ENCODE results near the gene FAM83D. TPM values are rescaled to one million over a fixed set of nuclear protein-coding genes. Genes with fewer than 3 reads are reported as not detected.

The FAM83D gene
- total and polyA plus RNA-seq, 2 of the 4 experiments (the other 2 are of a cell fraction) = 20.4 to 26.4 TPM

GRCh38 chr20:38987777-38988176 is 61.6 kb downstream of the FAM83D start:
- H3K4me3 ChIP-seq (ENCODE audit: insufficient read depth, low read depth, low read length) = no peak overlapping the region
- ATAC-seq (ENCODE audit: low read depth) (no peak), DNase-seq (no peak)
- no peak overlapping the region for H3K4me2 ChIP-seq (ENCODE audit: low read depth, low read length)
- no peak overlapping the region for H4K91ac ChIP-seq (ENCODE audit: insufficient read depth, low read depth, low read length)
- no peak overlapping the region for H3K4ac ChIP-seq (ENCODE audit: low read depth, low read length)
- no peak overlapping the region for H3K14ac ChIP-seq (replicated peaks; ENCODE audit: low read depth, low read length)
- dilution Hi-C loops (cut with HindIII; ENCODE audit: low sequenced_read_pairs, unreplicated experiment) = no loop called here
- no peak overlapping the region for H2BK20ac ChIP-seq (ENCODE audit: low read depth, low read length)
- no peak overlapping the region for H2BK15ac ChIP-seq (ENCODE audit: low read depth, low read length)
- no peak overlapping the region for H3K23ac ChIP-seq (ENCODE audit: low read depth, low read length)
- peaks cover 4% of the 10 kb centered on the region; the same call in 1 of the 2 replicates for H4K20me1 ChIP-seq (ENCODE audit: insufficient read depth, low read length)
- no TSS peak for BruUV-seq (replicated peaks)
- intact Hi-C loops (cut with micrococcal nuclease) = loop anchor here (10.0 kb wide), 1 partner anchor 47 kb away; no protein-coding TSS in a partner anchor
- H3K27me3 ChIP-seq (ENCODE audit: control insufficient read depth, insufficient read depth, low read length) = no peaks in the 10 kb centered on the region
- peaks cover 16 to 41% of the 10 kb centered on the region in 2 experiments for H3K79me1 ChIP-seq (ENCODE audit: low read depth in 1 of 2, low read length in 2 of 2)
- peaks cover 7% of the 10 kb centered on the region; the same call in 1 of the 2 replicates for H3K4me1 ChIP-seq (ENCODE audit: control insufficient read depth, insufficient read depth, low read length)
- no peak overlapping the region for H3K27ac ChIP-seq (ENCODE audit: insufficient read depth, low read length)
- no peak overlapping the region for H2AK5ac ChIP-seq (ENCODE audit: low read depth, low read length)
- ChIA-PET CTCF (no interaction called here), POLR2A (ENCODE audit: unreplicated experiment) (no interaction called here)
- H3K56ac ChIP-seq (ENCODE audit: extremely low read depth, insufficient read depth, low read length) = no peak overlapping the region
- WGBS, 2 experiments (ENCODE audit: extremely low coverage in 2 of 2, insufficient read length in 1 of 2) = no CpG with 5 or more reads among the region's 4 CpGs
- H3K9me3 ChIP-seq (ENCODE audit: control insufficient read depth, insufficient read depth, low read length) = no peaks in the 10 kb centered on the region
- H3K36me3 ChIP-seq (ENCODE audit: control insufficient read depth, insufficient read depth, low read length) = peaks cover 2% of the 10 kb centered on the region; the same call in 1 of the 2 replicates
- no peak overlapping the region for H3K9ac ChIP-seq (ENCODE audit: low read depth, low read length)
- H4K5ac ChIP-seq (ENCODE audit: low read depth, low read length) = no peak overlapping the region
- H2AFZ ChIP-seq (replicated peaks; ENCODE audit: low read length, poor library complexity) = no peak overlapping the region
- H3K18ac ChIP-seq (ENCODE audit: low read depth, low read length) = no peak overlapping the region
- H2AK9ac ChIP-seq (replicated peaks; ENCODE audit: low read depth, low read length, poor library complexity) = no peak overlapping the region
- no peak overlapping the region for H2BK5ac ChIP-seq (ENCODE audit: low read depth, low read length, poor library complexity, severe bottlenecking)
- TF ChIP-seq BHLHE40 (IDR thresholded peaks at IDR 0.05; ENCODE audit: low read depth, low read length) (no peak), FOS (IDR thresholded peaks at IDR 0.05; ENCODE audit: low read depth, low read length) (no peak), ELK1 (IDR thresholded peaks at IDR 0.05; ENCODE audit: borderline replicate concordance, low read depth, low read length) (no peak), CTCF (conservative IDR thresholded peaks at IDR 0.05; ENCODE audit: low read depth, low read length) (no peak), NFE2L2 (IDR thresholded peaks at IDR 0.05; ENCODE audit: low read depth, low read length) (no peak), RCOR1 (IDR thresholded peaks at IDR 0.05; ENCODE audit: insufficient replicate concordance, low read length) (no peak), RAD21 (IDR thresholded peaks at IDR 0.05; ENCODE audit: low read length) (no peak), SMC3 (IDR thresholded peaks at IDR 0.05; ENCODE audit: low read depth, low read length) (no peak), POLR2A (IDR thresholded peaks at IDR 0.05; ENCODE audit: low read depth, low read length) (no peak), USF2 (IDR thresholded peaks at IDR 0.05; ENCODE audit: low read depth, low read length) (no peak), MAZ (IDR thresholded peaks at IDR 0.05; ENCODE audit: borderline replicate concordance, low read depth, low read length) (no peak), CEBPB (IDR thresholded peaks at IDR 0.05; ENCODE audit: low read depth, low read length) (no peak)
- H2BK120ac ChIP-seq (ENCODE audit: low read depth, low read length) = no peak overlapping the region
- no peak overlapping the region for H4K8ac ChIP-seq (ENCODE audit: low read depth in 2 of 2, low read length in 2 of 2)
- in situ Hi-C loops (cut with MboI; ENCODE audit: low sequenced_read_pairs) = no loop called here
- H3K9me1 ChIP-seq (ENCODE audit: insufficient read depth, low read length) = peaks cover 9% of the 10 kb centered on the region

All from IMR-90 (cell line).